IMR-90 (cell line): ENCODE measurements around the gene SNAPC4.

Source experiments
- MAZ ChIP-seq: IDR thresholded peaks from 2 replicates; pipeline ENCODE4 v1.6.1; 2012; ENCODE audit warnings: low read depth, mild to moderate bottlenecking, low read length, improper control_type of control experiment, moderate library complexity, borderline replicate concordance
- POLR2A ChIP-seq: IDR thresholded peaks from 2 replicates; pipeline ENCODE4 v1.6.1; 2012; ENCODE audit warnings: mild to moderate bottlenecking, low read depth, low read length
- TF ChIP-seq, protein P1 (sequence below): conservative IDR thresholded peaks from 2 replicates; pipeline ENCODE4 v1.5.1; 2012; ENCODE audit warnings: mild to moderate bottlenecking, low read depth, low read length, improper control_type of control experiment

DNA sequence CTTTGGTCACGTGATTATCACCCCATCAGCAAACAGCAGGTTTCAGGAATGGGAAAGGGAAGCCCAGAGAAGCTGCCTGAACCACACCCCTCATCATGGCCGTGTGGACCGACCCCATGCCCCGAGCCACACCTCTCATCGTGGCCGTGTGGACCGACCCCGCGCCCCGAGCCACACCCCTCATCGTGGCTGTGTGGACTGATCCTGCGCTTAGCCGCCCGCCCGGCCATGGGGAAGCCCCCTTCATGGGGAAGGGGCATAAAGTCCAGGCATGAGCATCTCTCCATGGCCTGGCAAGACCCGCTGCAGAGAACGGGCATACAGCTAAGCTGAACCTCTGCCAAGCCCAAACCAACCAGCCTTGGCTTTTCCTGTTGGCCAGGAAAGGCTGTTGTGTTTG lies 6.4 kb downstream of the SNAPC4 start:
- no peak for TF ChIP-seq MAZ
- TF ChIP-seq, protein P1, sequence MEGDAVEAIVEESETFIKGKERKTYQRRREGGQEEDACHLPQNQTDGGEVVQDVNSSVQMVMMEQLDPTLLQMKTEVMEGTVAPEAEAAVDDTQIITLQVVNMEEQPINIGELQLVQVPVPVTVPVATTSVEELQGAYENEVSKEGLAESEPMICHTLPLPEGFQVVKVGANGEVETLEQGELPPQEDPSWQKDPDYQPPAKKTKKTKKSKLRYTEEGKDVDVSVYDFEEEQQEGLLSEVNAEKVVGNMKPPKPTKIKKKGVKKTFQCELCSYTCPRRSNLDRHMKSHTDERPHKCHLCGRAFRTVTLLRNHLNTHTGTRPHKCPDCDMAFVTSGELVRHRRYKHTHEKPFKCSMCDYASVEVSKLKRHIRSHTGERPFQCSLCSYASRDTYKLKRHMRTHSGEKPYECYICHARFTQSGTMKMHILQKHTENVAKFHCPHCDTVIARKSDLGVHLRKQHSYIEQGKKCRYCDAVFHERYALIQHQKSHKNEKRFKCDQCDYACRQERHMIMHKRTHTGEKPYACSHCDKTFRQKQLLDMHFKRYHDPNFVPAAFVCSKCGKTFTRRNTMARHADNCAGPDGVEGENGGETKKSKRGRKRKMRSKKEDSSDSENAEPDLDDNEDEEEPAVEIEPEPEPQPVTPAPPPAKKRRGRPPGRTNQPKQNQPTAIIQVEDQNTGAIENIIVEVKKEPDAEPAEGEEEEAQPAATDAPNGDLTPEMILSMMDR = no peak
- no peak for TF ChIP-seq POLR2A
